ENCODE measurements around the gene DHRS12. TPM values are rescaled to one million over a fixed set of nuclear protein-coding genes. Genes with fewer than 3 reads are reported as not detected.
A peak's percentile ranks its signal among the peaks of the same experiment; 100 is the strongest.

The DHRS12 gene
- total and polyA plus RNA-seq, 7 experiments from 2014 or later: 6.7 to 27.1 (median 21.1) TPM

DNA sequence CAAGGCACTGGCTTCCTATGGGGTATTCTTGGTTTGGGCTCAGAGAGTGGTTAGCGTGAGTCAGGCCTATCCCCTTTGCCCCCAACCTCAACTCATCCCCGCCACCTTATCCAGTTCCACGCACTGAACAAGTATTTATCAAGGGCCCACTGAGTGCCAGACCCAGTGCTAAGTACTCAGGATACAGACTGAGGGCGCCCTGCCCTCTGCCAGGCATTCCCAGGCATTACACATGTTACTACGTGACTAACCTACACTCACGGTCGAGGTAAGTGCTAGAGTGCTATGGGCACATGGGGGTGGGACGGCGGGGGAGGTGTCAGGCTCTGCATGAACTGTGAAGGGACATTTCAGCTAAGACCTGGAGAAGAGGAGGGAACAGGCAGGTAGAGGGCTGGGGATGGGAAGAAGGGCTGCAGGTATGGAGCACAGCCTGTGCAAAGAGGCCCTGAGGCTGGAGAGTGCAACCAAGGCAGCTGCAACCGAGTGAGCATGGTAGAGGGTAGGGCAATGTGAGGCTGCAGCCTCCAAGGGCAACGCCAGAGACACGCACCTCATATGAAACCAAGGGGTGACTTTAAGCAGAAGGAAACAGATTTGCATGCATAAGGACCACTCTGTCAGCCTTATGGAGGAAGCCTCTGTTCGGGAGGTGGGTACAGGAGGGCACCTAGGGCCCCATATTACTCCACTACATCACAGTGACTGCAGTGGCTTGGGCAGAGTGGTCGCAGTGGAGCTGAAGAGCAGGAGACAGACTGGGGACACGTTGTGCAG lies 22.5 kb downstream of the DHRS12 start:
- POLR2A ChIA-PET: no interaction called here
- no peaks in the 10 kb centered on the region for H3K4me1 ChIP-seq (ENCODE audit: control insufficient read depth in 2 of 2, insufficient read depth in 2 of 2, low read length in 2 of 2)
- DNase-seq (no peak), ATAC-seq (peak; percentile 55)
- peak overlapping the region in 2 of 9 donors; percentile 12 to 66 for H3K27ac Mint-ChIP-seq
- CTCF ChIA-PET: interaction anchor here (0.6 to 1.0 kb wide), 2 partner anchors 44 to 337 kb away, joined by 3 to 8 read pairs; no protein-coding TSS in a partner anchor
- H3K4me3 ChIP-seq (ENCODE audit: low read length): no peak overlapping the region
- H3K4me1 Mint-ChIP-seq: peaks cover 0 to 7% (median 0%) of the 10 kb centered on the region in 7 donors
- H3K9me3 ChIP-seq (ENCODE audit: control insufficient read depth in 2 of 3, low read length in 3 of 3): no peaks in the 10 kb centered on the region
- H3K36me3 Mint-ChIP-seq: peaks cover 0 to 26% (median 12%) of the 10 kb centered on the region in 5 donors
- H3K27me3 ChIP-seq (ENCODE audit: control insufficient read depth in 2 of 2, insufficient read depth in 2 of 2, low read length in 2 of 2): no peaks in the 10 kb centered on the region
- no peaks in the 10 kb centered on the region for H3K9me3 Mint-ChIP-seq
- H3K27ac ChIP-seq (ENCODE audit: low read depth, low read length): no peak overlapping the region
- peaks cover 0 to 10% (median 0%) of the 10 kb centered on the region in 3 experiments for H3K36me3 ChIP-seq (ENCODE audit: control insufficient read depth in 2 of 3, insufficient read depth in 3 of 3, low read length in 3 of 3)
- no peaks in the 10 kb centered on the region for H3K27me3 Mint-ChIP-seq
- intact Hi-C loops (cut with micrococcal nuclease): loop anchor here in 1 of 2 donors (5.0 kb wide), 2 partner anchors 329 to 654 kb away; partner anchors contain the start of gene INTS6
- H3K4me3 Mint-ChIP-seq: no peak overlapping the region

DNA sequence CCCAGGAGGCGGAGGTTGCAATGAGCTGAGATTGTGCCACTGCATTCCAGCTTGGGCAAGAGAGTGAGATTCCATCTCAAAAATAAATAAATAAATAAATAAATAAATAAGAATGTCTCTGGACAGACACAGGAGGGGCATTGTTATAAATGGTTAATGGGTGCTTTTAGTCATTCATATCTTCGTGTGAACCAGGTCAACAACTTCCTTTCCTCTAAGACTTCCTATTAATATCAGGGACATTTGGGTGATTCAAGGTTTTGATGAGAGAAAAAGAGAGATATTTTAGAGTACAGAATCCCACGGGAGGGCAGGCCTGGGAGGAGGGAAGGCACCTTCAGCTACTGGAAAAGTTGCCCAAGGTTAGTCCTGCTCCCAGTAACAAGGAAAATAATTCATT lies 23.9 kb downstream of the DHRS12 start:
- Histone ChIP-seq H3K4me3 (ENCODE audit: low read length) (no peak overlapping the region), H3K36me3 (ENCODE audit: control insufficient read depth in 2 of 3, insufficient read depth in 3 of 3, low read length in 3 of 3) (peaks cover 0 to 10% (median 0%) of the 10 kb centered on the region in 3 experiments), H3K9me3 (ENCODE audit: control insufficient read depth in 2 of 3, low read length in 3 of 3) (no peaks in the 10 kb centered on the region), H3K27ac (ENCODE audit: low read depth, low read length) (no peak overlapping the region), H3K4me1 (ENCODE audit: control insufficient read depth in 2 of 2, insufficient read depth in 2 of 2, low read length in 2 of 2) (no peaks in the 10 kb centered on the region), H3K27me3 (ENCODE audit: control insufficient read depth in 2 of 2, insufficient read depth in 2 of 2, low read length in 2 of 2) (no peaks in the 10 kb centered on the region)
- H3K9me3 Mint-ChIP-seq: no peaks in the 10 kb centered on the region
- DNase-seq (no peak), ATAC-seq (no peak)
- no peaks in the 10 kb centered on the region for H3K27me3 Mint-ChIP-seq
- peaks cover 0 to 20% (median 9%) of the 10 kb centered on the region in 5 donors for H3K36me3 Mint-ChIP-seq
- ChIA-PET CTCF (no interaction called here), POLR2A (no interaction called here)
- no peak overlapping the region for H3K27ac Mint-ChIP-seq
- H3K4me3 Mint-ChIP-seq: no peak overlapping the region
- intact Hi-C loops (cut with micrococcal nuclease): loop anchor here in 1 of 2 donors (5.0 kb wide), 2 partner anchors 328 to 653 kb away; partner anchors contain the start of gene INTS6
- H3K4me1 Mint-ChIP-seq: peaks cover 0 to 7% (median 0%) of the 10 kb centered on the region in 7 donors

DNA sequence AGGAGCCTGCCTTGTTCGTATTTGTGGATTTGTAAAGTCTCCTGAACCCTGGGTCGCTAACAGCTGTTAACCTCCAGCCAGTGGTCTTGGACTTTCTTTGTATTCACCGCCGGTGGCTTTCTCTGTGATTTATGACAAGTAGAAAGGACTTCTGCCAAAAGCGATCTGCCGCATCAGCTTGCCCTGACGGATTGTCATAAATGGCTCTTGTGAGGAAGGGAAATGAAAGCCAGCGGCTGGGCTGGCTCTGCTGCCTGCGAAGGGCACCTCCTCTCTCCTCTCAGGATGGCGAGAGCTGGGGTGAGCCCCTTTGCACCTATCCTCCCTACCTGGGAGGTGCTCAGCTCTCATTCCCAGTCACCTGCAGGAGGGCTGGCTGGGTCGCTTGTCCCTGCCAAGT lies 25.6 kb downstream of the DHRS12 start:
- Histone ChIP-seq H3K36me3 (ENCODE audit: control insufficient read depth in 2 of 3, insufficient read depth in 3 of 3, low read length in 3 of 3) (peaks cover 0 to 15% (median 0%) of the 10 kb centered on the region in 3 experiments), H3K27me3 (ENCODE audit: control insufficient read depth in 2 of 2, insufficient read depth in 2 of 2, low read length in 2 of 2) (no peaks in the 10 kb centered on the region), H3K4me1 (ENCODE audit: control insufficient read depth in 2 of 2, insufficient read depth in 2 of 2, low read length in 2 of 2) (no peaks in the 10 kb centered on the region), H3K27ac (ENCODE audit: low read depth, low read length) (no peak overlapping the region), H3K4me3 (ENCODE audit: low read length) (no peak overlapping the region), H3K9me3 (ENCODE audit: control insufficient read depth in 2 of 3, low read length in 3 of 3) (no peaks in the 10 kb centered on the region)
- Mint-ChIP-seq H3K27me3 (no peaks in the 10 kb centered on the region), H3K4me3 (no peak overlapping the region), H3K36me3 (peaks cover 0 to 15% (median 9%) of the 10 kb centered on the region in 5 donors), H3K4me1 (peaks cover 0 to 7% (median 0%) of the 10 kb centered on the region in 7 donors), H3K27ac (peak overlapping the region in 1 of 9 donors; percentile 38), H3K9me3 (no peaks in the 10 kb centered on the region)
- ATAC-seq: no peak
- ChIA-PET CTCF (no interaction called here), POLR2A (no interaction called here)
- intact Hi-C loops (cut with micrococcal nuclease): no loop called here
- no peak for DNase-seq

DNA sequence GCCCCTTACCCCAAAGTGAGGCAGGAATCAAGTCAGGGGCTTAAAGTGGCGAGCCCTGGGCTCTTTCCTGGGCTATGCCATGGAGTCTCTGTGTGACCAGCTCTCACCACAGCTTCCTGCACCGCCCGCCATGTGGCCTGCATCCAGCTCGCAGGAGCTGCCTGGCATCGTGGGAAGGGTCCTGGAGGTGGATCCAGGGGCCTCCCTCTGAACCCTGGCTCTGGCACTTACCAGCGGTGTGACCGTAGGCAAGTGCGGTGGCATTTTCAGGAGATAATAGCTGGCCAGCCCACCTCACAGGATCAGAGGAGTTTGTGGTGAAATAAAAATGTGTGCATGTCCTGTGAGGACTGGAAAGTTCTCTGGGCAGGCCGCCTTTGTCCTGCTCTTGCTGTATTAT lies 26.0 kb downstream of the DHRS12 start:
- no peak overlapping the region for H3K27ac Mint-ChIP-seq
- Histone ChIP-seq H3K27me3 (ENCODE audit: control insufficient read depth in 2 of 2, insufficient read depth in 2 of 2, low read length in 2 of 2) (no peaks in the 10 kb centered on the region), H3K4me1 (ENCODE audit: control insufficient read depth in 2 of 2, insufficient read depth in 2 of 2, low read length in 2 of 2) (no peaks in the 10 kb centered on the region), H3K27ac (ENCODE audit: low read depth, low read length) (no peak overlapping the region), H3K9me3 (ENCODE audit: control insufficient read depth in 2 of 3, low read length in 3 of 3) (no peaks in the 10 kb centered on the region), H3K36me3 (ENCODE audit: control insufficient read depth in 2 of 3, insufficient read depth in 3 of 3, low read length in 3 of 3) (peaks cover 0 to 17% (median 0%) of the 10 kb centered on the region in 3 experiments), H3K4me3 (ENCODE audit: low read length) (no peak overlapping the region)
- peaks cover 0 to 7% (median 0%) of the 10 kb centered on the region in 7 donors for H3K4me1 Mint-ChIP-seq
- ChIA-PET CTCF (no interaction called here), POLR2A (no interaction called here)
- no peaks in the 10 kb centered on the region for H3K27me3 Mint-ChIP-seq
- no peaks in the 10 kb centered on the region for H3K9me3 Mint-ChIP-seq
- no peak for DNase-seq
- H3K36me3 Mint-ChIP-seq: peaks cover 0 to 15% (median 9%) of the 10 kb centered on the region in 5 donors
- no peak for ATAC-seq
- H3K4me3 Mint-ChIP-seq: no peak overlapping the region
- intact Hi-C loops (cut with micrococcal nuclease): no loop called here

DNA sequence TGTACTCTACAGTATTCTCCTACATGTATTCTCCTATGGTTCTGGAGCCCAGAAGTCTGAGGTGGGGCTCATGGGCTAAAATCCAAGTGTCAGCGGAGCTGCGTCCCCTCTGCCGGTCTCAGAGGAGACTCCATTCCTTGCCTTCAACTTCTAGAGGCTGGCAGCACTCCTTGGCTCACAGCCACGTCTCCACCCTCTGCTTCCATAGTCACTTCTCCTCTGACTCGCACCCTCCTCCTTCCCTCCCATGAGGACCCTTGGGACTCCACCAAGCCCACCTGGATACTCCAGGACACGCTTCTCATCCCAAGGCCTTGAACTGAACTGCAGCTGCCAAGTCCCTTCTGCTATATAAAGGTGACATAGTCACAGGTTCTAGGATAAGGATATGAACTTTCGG lies 27.8 kb downstream of the DHRS12 start:
- intact Hi-C loops (cut with micrococcal nuclease): no loop called here
- no peaks in the 10 kb centered on the region for H3K9me3 ChIP-seq (ENCODE audit: control insufficient read depth in 2 of 3, low read length in 3 of 3)
- no peak overlapping the region for H3K4me3 ChIP-seq (ENCODE audit: low read length)
- ATAC-seq (no peak), DNase-seq (no peak)
- H3K27ac ChIP-seq (ENCODE audit: low read depth, low read length): no peak overlapping the region
- no peaks in the 10 kb centered on the region for H3K27me3 Mint-ChIP-seq
- ChIA-PET POLR2A (no interaction called here), CTCF (no interaction called here)
- no peaks in the 10 kb centered on the region for H3K4me1 ChIP-seq (ENCODE audit: control insufficient read depth in 2 of 2, insufficient read depth in 2 of 2, low read length in 2 of 2)
- H3K27ac Mint-ChIP-seq: peak overlapping the region in 2 of 9 donors; percentile 19 to 72
- no peaks in the 10 kb centered on the region for H3K9me3 Mint-ChIP-seq
- no peak overlapping the region for H3K4me3 Mint-ChIP-seq
- H3K36me3 Mint-ChIP-seq: peaks cover 0 to 10% (median 8%) of the 10 kb centered on the region in 5 donors
- peaks cover 0 to 15% (median 0%) of the 10 kb centered on the region in 3 experiments for H3K36me3 ChIP-seq (ENCODE audit: control insufficient read depth in 2 of 3, insufficient read depth in 3 of 3, low read length in 3 of 3)
- H3K4me1 Mint-ChIP-seq: peaks cover 0 to 10% (median 0%) of the 10 kb centered on the region in 7 donors
- H3K27me3 ChIP-seq (ENCODE audit: control insufficient read depth in 2 of 2, insufficient read depth in 2 of 2, low read length in 2 of 2): no peaks in the 10 kb centered on the region

DNA sequence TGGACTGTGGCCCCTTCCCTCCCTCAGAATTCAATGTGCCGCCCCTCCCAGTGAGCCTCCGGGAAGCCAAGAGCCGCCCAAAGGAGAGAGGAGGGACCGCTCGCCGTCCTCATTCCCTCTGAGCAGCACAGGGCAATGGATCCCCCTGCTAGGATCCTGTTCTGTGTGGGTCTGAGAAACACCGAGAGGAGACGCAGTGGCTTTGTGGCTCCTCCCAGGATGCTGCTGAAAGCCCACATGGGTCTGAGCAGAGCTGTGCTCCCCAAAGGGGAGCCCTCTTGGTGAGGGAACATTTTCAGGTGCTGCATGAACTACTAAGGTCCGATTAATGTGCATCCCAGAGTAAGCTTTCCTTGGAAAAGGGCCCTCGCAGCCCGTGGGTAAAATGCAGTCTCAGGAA lies 30.4 kb downstream of the DHRS12 start:
- Histone ChIP-seq H3K27me3 (ENCODE audit: control insufficient read depth in 2 of 2, insufficient read depth in 2 of 2, low read length in 2 of 2) (no peaks in the 10 kb centered on the region), H3K27ac (ENCODE audit: low read depth, low read length) (no peak overlapping the region), H3K4me1 (ENCODE audit: control insufficient read depth in 2 of 2, insufficient read depth in 2 of 2, low read length in 2 of 2) (no peaks in the 10 kb centered on the region), H3K9me3 (ENCODE audit: control insufficient read depth in 2 of 3, low read length in 3 of 3) (no peaks in the 10 kb centered on the region), H3K4me3 (ENCODE audit: low read length) (no peak overlapping the region), H3K36me3 (ENCODE audit: control insufficient read depth in 2 of 3, insufficient read depth in 3 of 3, low read length in 3 of 3) (peaks cover 0 to 15% (median 0%) of the 10 kb centered on the region in 3 experiments)
- H3K27ac Mint-ChIP-seq: no peak overlapping the region
- no peak overlapping the region for H3K4me3 Mint-ChIP-seq
- POLR2A ChIA-PET: no interaction called here
- peaks cover 0 to 10% (median 0%) of the 10 kb centered on the region in 7 donors for H3K4me1 Mint-ChIP-seq
- ATAC-seq (no peak), DNase-seq (no peak)
- no peaks in the 10 kb centered on the region for H3K9me3 Mint-ChIP-seq
- intact Hi-C loops (cut with micrococcal nuclease): no loop called here
- peaks cover 0 to 9% (median 4%) of the 10 kb centered on the region in 5 donors for H3K36me3 Mint-ChIP-seq
- H3K27me3 Mint-ChIP-seq: no peaks in the 10 kb centered on the region
- CTCF ChIA-PET: no interaction called here

DNA sequence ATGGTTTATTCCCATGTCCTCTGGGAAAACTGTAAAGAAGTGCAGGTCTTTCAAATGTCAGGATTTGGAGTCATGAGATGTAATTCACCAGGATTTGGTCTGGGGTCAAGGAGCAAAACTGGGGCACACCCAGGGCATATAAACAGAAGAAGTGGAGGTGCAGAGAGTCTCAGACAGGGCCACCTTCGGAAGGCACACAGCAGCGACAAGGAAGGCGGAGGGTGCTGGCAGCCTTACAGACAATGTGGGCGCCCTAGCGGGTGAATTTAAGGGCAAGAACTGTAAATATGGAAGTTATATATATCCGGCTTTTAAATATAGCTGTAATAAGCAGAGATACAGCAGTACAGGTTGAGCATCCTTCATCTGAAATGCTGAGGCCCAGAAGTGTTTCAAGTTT lies 31.2 kb downstream of the DHRS12 start:
- Histone ChIP-seq H3K9me3 (ENCODE audit: control insufficient read depth in 2 of 3, low read length in 3 of 3) (no peaks in the 10 kb centered on the region), H3K4me3 (ENCODE audit: low read length) (no peak overlapping the region), H3K4me1 (ENCODE audit: control insufficient read depth in 2 of 2, insufficient read depth in 2 of 2, low read length in 2 of 2) (no peaks in the 10 kb centered on the region), H3K36me3 (ENCODE audit: control insufficient read depth in 2 of 3, insufficient read depth in 3 of 3, low read length in 3 of 3) (peaks cover 0 to 15% (median 0%) of the 10 kb centered on the region in 3 experiments), H3K27ac (ENCODE audit: low read depth, low read length) (no peak overlapping the region), H3K27me3 (ENCODE audit: control insufficient read depth in 2 of 2, insufficient read depth in 2 of 2, low read length in 2 of 2) (no peaks in the 10 kb centered on the region)
- Mint-ChIP-seq H3K36me3 (peaks cover 0 to 12% (median 4%) of the 10 kb centered on the region in 5 donors), H3K27me3 (no peaks in the 10 kb centered on the region), H3K27ac (no peak overlapping the region), H3K4me1 (peaks cover 0 to 10% (median 0%) of the 10 kb centered on the region in 7 donors), H3K9me3 (no peaks in the 10 kb centered on the region), H3K4me3 (no peak overlapping the region)
- CTCF ChIA-PET: no interaction called here
- POLR2A ChIA-PET: no interaction called here
- intact Hi-C loops (cut with micrococcal nuclease): no loop called here
- no peak for ATAC-seq
- DNase-seq: no peak
